ENCODE measurements around the gene NME3.

Gene NME3

DNA sequence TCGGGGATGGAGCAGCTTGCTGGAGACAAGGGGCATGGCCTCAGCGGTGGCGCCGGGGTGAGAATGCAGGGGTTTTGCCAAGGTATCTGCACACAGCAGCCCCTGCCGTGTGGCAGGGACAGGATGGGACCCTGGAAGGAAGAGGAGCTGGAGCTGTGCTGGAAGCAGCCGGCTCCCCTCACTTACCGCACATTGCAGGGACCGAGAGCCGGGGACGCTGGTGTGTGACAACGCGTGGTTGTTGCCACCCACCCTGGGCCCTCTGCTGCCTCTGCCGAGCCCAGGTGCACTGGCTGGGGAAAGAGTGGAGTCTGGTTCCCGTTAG lies 14.5 kb upstream of the NME3 start:
- no peak for DNase-seq (ENCODE audit: low read depth)
- H3K4me3 ChIP-seq (ENCODE audit: low read depth, low read length): no peak overlapping the region
- TF ChIP-seq, protein P1, sequence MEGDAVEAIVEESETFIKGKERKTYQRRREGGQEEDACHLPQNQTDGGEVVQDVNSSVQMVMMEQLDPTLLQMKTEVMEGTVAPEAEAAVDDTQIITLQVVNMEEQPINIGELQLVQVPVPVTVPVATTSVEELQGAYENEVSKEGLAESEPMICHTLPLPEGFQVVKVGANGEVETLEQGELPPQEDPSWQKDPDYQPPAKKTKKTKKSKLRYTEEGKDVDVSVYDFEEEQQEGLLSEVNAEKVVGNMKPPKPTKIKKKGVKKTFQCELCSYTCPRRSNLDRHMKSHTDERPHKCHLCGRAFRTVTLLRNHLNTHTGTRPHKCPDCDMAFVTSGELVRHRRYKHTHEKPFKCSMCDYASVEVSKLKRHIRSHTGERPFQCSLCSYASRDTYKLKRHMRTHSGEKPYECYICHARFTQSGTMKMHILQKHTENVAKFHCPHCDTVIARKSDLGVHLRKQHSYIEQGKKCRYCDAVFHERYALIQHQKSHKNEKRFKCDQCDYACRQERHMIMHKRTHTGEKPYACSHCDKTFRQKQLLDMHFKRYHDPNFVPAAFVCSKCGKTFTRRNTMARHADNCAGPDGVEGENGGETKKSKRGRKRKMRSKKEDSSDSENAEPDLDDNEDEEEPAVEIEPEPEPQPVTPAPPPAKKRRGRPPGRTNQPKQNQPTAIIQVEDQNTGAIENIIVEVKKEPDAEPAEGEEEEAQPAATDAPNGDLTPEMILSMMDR (IDR thresholded peaks at IDR 0.05; ENCODE audit: insufficient read depth, low read depth, low read length, missing control alignments): no peak

DNA sequence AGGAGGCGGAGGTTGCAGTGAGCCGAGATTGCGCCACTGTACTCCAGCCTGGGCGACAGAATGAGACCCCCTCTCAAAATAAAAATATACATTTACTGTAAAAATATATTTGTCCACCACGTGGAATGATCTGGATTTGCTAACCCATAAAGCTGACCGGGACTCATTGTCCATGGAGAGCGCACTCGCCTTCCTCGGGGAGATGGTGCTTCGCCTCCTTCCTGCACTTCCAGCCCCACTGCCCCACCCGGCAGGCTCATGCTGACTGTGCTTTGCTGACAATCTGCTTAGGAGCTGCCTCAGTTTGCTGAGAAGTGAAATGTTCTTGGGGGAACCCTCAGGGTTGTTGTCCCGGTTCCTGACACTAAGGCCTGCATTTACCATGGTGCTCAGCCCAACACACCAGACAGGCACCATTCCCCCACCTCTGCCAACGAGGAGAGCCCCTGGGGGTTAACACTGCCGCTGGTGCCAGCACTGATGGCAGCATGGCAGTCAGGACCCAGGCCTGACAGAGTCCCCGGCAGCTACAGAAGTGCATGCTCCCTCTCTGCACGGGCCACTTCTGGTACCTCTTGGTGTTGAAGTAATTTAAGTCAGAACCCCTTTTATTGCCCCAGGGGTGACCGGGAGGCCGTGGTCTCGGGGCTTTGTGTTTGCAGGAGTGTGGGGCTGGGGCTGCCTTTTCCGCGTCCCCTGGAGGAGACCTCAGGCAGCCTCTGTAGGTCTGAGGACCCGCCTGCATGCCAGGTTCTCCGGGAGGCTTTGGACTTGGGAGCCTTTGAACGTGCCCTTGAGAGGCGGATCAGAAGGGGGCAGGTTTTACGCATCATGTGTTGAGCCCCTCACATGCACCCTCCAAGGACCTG lies 13.9 kb upstream of the NME3 start:
- no peak overlapping the region for H3K4me3 ChIP-seq (ENCODE audit: low read depth, low read length)
- TF ChIP-seq, protein P1 (IDR thresholded peaks at IDR 0.05; ENCODE audit: insufficient read depth, low read depth, low read length, missing control alignments): no peak
- DNase-seq (ENCODE audit: low read depth): no peak

DNA sequence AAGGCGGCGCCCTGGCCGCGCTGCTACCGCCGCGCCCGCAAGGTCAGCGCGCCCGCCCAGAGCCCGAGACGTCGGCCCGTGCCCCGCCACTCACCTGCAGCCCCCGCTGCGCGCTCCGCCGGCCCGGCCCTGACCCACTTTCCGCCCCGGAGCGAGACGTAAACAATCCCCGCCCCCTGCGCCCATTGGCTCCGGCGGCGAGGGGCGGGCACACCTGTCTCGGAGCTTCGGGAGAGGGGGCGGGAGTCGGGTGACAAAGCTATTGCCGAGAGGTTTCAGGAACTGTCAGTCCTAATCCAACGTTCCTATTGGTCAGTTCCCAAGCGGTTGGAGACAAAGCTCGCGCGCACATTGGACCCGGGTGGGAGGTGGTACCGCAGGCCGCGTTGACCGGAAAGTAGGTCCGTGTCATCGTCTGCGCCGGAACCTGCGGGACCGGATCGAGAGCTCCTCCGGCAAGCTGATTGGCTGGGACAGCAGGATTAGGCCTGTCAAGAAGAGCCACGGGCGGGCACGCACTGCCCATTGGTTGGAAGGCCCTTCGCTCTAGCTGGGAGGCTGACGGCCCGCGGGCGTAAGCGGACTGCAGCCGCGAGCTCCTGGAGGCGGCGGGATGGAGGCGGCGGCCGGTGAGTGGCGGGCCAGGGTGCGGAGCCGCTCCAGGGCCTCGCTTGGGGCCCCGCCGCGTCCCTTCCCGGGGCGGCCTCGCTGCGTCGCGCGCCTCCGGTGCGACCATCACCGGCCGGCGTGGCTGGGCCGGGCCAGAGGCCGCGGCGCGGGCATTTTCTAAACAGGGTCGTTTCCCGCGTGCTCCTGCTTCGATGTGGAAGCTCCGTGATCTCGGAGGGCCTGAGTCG lies 11.3 kb upstream of the NME3 start, which contains the start of the genes NUBP2 and SPSB3:
NUBP2 (plus strand) TSS at position 553 of the 857 bp plus-strand sequence; CDS start at position 614, 61 bp downstream.
SPSB3 (minus strand) TSS at position 164 of the 857 bp plus-strand sequence. CDS start 1,088 bp downstream, outside the sequence.
- peak within 1 kb of the TSS; percentile 84 for H3K4me3 ChIP-seq (ENCODE audit: low read depth, low read length)
- TF ChIP-seq, protein P1 (IDR thresholded peaks at IDR 0.05; ENCODE audit: insufficient read depth, low read depth, low read length, missing control alignments): no peak
- DNase-seq (ENCODE audit: low read depth): peak; percentile 100

- peak; percentile 42 for DNase-seq (ENCODE audit: low read depth)
- peak overlapping the region; percentile 84 for H3K4me3 ChIP-seq (ENCODE audit: low read depth, low read length)
- TF ChIP-seq, protein P1 (IDR thresholded peaks at IDR 0.05; ENCODE audit: insufficient read depth, low read depth, low read length, missing control alignments): peak; percentile 10
Observed at GRCh38 chr16:1781758-1782407, 10.5 kb upstream of the NME3 start.

DNA sequence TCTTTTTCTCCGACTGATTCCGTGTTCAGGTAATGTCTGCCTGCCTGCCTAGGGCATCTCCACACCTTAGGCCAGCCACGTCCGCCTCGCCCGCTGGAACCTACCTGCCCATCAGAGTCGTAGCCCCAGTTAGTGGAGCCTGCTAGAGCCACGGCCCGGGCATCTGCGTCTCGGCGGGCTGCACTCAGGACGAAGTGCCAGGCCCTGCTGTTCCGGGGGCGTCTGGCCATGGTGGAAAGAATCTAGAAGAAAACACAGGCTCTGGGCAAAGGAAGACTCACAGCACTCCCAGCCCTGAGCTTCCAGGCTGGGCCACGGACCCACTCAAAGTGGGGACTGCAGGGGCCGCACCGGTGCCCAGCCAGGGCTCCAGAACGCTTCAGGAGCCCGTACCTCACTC lies 9.9 kb upstream of the NME3 start:
- H3K4me3 ChIP-seq (ENCODE audit: low read depth, low read length): peak overlapping the region; percentile 84
- TF ChIP-seq, protein P1 (IDR thresholded peaks at IDR 0.05; ENCODE audit: insufficient read depth, low read depth, low read length, missing control alignments): no peak

GRCh38 chr16:1780677-1781072 lies 9.3 kb upstream of the NME3 start:
- DNase-seq (ENCODE audit: low read depth): no peak
- TF ChIP-seq, protein P1 (IDR thresholded peaks at IDR 0.05; ENCODE audit: insufficient read depth, low read depth, low read length, missing control alignments): no peak
- H3K4me3 ChIP-seq (ENCODE audit: low read depth, low read length): no peak overlapping the region

More for the DNA sequence above, 9.9 kb upstream of the NME3 start:
- no peak for DNase-seq (ENCODE audit: low read depth)

Data from GM12865 (cell line).